ENCODE measurements around the gene CDK11A. TPM values are rescaled to one million over a fixed set of nuclear protein-coding genes. Genes with fewer than 3 reads are reported as not detected.
"Not testable (repeated sequence)": the region's sequence is repeated elsewhere in the genome, so short reads cannot be mapped to it uniquely, and the experiment has no call there.

CDK11A gene
- total RNA-seq, 1 donor from 2014 or later, result 18.3 TPM

DNA sequence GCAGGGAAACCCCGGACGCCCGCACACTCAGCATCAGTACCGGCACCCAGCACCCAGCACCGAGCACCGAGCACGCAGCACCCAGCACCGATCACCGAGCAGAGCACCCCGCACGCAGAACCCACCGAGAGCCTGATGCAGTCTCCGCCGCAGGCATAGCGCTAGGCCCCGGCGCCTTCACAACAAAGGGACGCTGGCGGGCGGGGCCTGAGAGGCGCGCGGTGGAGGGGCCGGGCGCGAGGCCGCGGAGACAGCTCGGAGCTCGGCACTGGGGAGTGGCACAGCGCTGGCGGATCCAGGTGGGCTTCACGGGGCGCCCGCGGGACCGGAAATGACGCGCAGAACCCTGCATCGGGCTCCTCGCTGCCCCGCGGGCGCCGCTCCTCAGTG, 31.8 kb downstream of the CDK11A start:
- not testable (repeated sequence) for FAIRE-seq; DNase-seq (ENCODE audit: low spot score in 2 of 2)

DNA sequence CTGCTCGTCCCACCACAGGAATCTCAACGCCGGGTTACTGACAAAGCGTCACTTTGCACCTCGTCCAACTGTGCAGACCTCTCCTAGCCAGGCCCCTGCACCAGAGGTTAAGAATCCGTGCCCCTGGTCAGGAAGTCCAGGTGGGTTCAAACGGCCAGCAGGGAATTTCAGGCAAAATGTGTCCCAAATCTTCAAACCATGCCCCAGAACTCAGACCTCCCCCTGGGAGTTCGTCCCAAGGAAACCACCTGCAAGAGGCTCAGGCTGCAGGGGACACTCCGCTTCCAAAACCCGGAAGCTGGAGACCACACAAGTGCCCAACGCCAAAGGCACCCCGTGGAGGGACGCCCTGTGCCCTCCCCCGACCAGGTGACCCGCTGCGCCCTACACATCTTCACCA, 32.7 kb downstream of the CDK11A start:
- DNase-seq (ENCODE audit: low spot score in 2 of 2); FAIRE-seq: not testable (repeated sequence)

DNA sequence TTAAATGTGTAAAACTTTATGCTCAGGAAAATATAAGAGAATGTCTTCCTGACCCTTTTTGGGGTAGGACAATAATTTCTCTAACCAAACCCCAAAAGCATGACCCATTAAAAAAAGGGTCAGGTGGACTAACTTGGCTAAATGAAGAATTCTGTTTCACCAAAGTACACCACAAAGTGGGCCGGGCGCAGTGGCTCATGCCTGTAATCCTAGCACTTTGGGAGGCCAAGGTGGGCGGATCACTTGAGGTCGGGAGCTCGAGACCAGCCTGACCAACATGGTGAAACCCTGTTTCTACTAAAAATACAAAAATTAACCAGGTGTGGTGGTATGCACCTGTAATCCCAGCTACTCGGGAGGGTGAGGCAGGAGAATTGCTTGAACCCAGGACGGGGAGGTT, 34.6 kb downstream of the CDK11A start:
- FAIRE-seq, result not testable (repeated sequence)

DNA sequence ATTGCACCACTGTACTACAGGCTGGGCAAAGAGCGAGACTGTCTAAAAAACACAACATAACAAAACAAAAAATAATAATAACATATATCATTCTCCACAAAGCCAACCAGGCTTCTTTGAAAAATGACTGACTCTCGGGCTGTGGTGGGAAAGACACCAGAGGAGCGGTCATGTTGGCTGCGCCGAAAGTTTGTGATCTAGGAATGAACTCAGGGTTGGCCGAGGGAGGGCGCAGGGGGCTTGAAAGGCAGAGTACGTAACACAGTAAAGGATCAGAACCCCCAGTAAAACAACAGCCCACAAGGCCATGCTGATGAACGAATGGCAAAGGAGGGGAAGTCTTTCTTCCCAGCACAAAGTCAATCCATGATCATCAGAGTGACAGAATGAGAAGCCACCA, 36.3 kb downstream of the CDK11A start:
- FAIRE-seq, result no peak
- no peak for DNase-seq (ENCODE audit: low spot score in 2 of 2)

More for the DNA sequence above, 34.6 kb downstream of the CDK11A start:
- DNase-seq (ENCODE audit: low spot score in 2 of 2), result not testable (repeated sequence)

DNA sequence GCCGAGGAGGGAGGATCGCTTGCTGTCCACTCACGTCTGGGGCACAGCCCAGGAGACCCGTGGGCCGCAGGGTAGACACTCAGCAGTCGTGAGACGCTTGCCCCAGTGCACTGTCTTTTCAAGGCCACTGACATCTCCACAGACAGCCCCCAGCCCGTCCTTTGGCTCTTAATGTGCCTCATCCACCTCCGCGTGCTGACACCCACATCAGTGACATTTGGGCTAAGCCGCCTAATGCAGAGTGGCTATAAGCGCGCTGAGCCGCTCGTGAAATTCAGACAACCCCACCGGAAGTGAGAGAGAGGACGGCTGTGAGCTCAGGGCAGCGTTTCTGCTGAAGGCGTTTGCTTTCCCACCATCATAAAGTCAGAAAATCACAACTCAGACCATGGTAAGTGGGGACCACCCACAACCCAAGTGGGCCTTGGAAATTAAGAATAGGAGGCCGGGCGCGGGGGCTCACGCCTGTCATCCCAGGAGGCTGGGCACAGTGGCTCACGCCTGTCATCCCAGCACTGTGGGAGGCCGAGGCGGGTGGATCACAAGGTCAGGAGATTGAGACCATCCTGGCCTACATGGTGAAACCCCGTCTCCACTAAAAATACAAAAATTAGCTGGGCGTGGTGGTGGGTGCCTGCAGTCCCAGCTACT, 40.0 kb downstream of the CDK11A start:
- DNase-seq (ENCODE audit: low spot score in 2 of 2), result no peak
- no peak for FAIRE-seq

DNA sequence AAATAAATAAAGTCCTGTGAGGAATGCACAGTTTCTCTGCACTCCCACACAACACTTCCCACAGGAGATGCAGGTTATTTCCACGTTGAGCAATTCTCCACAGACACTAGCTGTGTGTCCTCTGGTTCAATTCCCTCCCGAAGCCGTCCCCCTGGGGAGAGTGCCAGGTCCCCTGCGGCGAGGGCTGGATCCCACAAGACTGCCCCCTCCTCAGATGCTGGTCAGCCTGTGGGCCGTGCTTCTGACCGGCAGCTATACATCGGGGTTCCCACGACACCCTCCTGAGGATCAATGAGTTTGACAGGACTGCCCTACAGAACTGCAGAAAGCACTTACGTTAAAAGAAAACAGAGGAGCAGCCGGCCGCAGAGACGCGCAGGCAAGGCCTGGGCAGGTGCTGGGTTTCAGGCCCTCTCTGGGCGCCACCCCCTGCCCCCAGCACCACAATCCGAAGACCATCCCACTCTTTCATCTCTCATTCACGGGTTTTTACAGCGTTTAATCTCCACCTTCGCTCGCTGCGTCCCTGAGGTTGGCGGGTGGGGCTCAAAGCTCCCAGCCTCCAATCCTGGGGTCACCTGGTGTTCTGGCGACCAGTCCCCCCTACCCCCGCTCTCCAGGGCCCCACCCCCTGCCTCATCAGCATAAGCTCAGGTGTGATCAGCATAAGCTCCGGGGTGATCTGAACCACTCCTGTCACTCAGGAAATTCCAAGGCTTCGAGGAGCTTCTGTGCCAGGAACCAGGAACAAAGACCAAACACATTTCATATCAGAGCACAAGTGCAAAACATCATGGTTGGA, 40.9 kb downstream of the CDK11A start:
- no peak for FAIRE-seq
- DNase-seq (ENCODE audit: low spot score in 2 of 2), result no peak

DNA sequence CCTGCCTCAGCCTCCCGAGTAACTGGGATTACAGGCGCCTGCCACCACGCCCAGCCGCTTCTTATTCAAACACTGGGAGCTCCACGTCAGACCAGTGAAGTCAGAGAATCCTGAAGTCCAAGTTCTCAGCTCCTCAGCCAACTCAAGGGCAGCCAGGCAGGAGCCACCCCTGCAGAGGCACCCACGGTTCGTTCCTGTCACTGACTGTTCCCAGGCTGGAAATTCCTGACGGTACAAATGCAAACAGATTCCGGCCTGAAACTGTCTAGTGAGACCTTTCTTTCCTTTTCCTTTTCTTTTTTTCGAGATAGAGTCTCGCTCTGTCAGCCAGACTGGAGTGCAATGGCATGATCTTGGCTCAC, 43.3 kb downstream of the CDK11A start:
- FAIRE-seq (no peak), DNase-seq (ENCODE audit: low spot score in 2 of 2) (no peak)

DNA sequence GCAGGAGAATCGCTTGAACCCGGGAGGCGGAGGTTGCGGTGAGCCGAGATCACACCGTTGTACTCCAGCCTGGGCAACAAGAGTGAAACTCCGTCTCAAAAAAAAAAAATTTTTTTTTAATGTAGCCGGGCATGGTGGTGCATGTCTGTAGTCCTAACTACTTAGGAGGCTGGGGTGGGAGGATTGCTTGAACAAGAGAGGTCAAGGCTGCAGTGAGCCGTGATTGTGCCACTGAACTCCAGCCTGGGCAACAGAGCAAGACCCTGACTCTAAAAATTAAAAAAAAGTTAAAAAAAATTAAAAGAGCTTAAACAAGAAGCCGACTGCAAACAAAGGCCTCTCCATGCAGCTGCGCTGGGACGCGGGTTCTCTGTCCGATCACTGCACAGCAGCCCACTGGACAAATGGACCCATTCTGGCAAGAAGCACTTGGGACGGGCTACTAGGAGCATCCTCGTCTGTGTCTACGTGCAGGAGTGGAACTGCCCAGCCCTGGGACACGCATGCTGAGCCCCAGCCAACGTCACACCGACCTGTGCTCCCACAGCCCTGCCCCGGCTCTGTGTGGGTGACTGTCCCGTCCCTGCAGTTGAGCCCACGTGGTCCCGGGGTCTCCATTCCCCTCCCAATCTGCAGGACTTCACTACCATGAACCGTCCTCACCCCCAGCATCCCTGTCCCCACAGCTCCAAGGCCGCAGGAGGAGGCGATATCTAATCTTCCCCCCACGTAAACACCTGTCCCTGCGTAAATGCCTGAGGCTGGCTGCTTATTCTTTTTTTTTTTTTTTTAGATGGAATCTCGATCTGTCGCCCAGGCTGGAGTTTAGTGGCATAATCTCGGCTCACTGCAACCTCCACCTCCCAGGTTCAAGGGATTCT, 43.9 kb downstream of the CDK11A start:
- DNase-seq (ENCODE audit: low spot score in 2 of 2) (no peak), FAIRE-seq (no peak)

DNA sequence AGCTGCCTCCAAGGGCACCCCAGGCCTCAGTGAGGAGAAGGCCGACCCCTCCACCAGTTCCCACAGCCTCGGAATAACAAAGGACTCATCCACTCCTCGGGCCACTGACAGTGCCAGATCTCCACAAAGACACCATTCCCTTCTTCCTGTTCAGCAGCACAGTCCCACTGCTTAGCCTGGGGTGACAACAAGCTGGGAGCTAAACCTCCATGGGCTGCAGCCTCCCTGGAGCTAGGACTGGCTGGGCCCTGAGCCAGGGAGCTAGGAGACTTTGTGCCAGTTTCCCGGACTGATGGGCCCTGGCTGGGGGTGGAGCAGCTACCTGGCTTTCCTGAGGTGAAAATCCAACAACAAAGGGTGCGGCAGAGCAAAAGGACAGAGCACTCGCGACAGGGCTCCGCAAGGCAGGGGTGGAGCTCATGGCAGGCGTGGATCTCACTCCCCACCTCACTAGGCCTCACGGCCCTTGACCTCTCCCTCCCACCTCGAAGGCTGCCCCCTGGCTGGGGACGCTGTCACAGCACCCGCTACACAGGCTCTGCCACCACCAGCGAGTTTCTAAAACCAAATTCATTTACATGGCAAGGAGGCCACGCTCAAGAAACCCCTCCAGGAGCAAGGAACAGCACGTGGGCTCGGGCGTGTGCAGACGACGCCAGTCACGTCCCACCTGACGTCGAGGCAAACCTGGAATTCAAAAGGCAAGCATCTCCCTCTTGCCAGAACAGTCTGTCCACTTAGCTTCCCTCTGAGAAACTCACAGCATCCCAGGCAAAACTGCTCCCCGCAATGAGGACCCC, 45.4 kb downstream of the CDK11A start:
- no peak for DNase-seq (ENCODE audit: low spot score in 2 of 2)
- no peak for FAIRE-seq

DNA sequence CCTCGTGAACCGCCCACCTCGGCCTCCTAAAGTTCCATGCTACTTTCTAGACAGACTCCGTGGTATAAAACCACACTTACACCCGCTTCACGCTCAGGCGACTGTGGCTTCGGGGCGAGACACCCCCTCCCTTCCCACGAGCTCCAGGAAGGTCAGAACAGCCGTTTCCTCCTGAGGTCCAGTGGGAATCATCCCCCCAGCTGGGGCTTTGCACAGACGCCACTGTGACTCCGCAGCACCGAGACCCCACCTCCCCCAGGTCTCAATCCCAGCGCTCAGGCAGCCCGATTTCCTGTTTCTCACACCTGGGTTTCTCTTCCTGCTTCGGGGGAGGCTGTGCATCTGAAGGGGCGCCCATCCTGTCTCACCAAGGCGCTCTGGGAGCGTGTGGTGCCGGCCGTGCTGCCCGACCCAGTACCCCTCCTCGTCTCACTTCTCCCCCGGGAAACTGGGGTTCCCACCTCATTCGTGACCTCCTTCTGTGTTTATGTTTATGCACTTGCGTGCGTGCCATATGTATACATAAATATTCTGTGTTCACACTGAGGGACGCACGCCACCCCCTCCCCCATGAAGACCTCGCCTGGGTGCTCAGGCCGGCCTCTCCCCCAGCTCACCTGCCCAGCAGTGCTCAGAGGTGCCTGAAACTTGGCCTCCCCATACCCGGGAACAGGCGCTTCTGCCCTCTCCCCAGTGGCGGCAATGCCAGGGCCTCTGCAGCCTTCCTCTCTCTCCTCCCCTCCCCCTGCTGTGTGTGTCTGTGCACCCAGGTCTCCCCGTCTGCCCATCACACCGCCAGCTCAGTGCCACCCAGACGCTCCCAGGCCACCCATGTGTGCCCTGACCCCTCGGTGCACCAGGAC, 46.2 kb downstream of the CDK11A start:
- no peak for FAIRE-seq
- DNase-seq (ENCODE audit: low spot score in 2 of 2), result no peak

DNA sequence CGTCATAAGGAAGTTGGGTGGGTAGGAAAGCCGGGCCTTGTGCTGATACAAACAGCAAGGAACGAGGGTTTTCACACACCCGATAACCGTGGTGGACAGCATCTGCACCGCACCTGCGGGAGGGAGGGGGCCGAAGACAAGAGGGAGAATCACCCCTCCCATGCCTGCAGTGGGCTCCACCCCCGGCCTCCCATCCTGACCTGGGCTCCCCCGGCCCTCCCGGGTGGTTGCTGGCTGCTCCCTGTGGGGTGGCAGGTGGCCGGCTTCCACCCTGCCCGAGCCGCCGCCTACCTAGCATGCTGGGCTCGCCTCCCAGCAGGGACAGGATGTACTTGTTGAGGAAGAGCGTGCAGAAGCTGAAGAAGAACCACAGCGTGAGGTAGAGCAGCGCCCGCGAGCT, 48.1 kb downstream of the CDK11A start:
- not testable (repeated sequence) for DNase-seq (ENCODE audit: low spot score in 2 of 2); FAIRE-seq

DNA sequence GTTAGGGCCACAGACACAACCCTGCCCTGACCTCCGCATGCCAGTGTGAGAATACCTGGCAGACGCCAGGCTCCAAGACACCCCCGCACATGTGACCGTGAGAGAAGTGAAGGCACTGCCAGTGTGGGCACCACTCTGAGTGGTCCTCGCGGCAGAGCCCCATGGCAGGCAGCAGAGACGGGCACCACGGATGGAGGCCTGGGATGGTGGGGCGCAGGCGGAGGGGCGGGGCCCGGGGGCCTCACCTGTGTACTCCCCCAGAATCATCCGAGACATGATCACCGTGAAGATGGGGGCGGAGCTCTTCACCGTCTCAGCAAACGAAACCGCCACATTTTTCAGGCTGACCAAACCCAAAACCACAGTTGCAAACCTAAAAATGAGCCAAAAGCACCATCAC, 48.9 kb downstream of the CDK11A start:
- not testable (repeated sequence) for DNase-seq (ENCODE audit: low spot score in 2 of 2); FAIRE-seq

DNA sequence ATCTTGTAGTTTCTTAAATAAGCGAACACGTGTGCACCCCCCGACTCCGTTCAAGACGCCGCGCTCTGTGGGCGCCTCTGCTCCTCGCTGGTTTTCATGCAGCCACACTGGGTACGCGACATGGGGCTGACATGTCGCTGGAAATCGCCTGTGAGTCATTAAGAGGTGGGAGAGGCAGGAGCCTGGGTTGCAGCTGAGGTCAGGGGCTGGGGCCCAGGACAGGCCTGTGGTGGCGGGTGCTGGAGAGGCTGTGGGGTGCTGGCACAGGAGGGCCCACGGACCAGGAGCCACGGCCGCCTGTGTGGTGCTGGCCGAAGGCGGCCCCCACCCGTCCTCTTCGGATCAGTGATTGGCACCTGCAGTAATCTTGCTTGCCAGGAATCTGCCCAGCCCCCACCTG, 49.4 kb downstream of the CDK11A start:
- not testable (repeated sequence) for FAIRE-seq; DNase-seq (ENCODE audit: low spot score in 2 of 2)

DNA sequence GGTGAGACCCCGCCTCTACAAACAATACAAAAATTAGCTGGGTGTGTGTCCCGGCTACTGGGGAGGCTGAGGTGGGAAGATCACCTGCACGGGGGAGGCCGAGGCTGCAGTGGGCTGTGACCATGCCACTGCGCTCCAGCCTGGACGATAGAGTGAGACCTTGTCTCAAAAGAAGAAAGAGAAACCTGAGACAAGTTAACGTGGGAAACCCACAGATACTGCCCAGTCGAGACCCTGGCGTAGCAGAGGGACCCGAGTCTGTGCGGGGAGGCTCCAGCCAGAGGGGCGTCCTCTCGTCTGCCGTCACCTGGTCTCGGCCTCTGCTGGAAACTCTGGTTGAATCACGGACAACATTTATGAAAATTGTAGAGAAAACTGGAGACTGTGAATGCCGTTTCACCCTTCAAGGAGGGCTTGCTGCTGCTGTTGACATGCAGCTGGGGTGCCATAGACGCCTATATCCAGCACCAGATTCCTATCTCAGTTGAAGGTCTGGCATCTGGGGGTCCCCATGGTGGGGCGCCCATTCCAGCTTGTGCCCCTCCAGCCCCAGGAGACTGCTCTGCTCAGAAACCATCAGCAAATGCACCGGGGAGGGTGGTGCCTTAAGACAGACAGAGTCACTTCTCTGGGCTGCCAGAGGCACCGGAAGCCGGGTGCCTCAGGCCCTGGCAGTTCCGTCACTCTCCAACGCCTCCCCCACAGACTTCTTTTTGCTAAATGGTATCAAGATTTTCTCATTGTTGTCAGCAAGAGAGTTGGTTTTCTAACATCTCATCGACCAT, 51.8 kb downstream of the CDK11A start:
- no peak for FAIRE-seq
- DNase-seq (ENCODE audit: low spot score in 2 of 2), result peak in 1 of 2 donors; percentile 4

DNA sequence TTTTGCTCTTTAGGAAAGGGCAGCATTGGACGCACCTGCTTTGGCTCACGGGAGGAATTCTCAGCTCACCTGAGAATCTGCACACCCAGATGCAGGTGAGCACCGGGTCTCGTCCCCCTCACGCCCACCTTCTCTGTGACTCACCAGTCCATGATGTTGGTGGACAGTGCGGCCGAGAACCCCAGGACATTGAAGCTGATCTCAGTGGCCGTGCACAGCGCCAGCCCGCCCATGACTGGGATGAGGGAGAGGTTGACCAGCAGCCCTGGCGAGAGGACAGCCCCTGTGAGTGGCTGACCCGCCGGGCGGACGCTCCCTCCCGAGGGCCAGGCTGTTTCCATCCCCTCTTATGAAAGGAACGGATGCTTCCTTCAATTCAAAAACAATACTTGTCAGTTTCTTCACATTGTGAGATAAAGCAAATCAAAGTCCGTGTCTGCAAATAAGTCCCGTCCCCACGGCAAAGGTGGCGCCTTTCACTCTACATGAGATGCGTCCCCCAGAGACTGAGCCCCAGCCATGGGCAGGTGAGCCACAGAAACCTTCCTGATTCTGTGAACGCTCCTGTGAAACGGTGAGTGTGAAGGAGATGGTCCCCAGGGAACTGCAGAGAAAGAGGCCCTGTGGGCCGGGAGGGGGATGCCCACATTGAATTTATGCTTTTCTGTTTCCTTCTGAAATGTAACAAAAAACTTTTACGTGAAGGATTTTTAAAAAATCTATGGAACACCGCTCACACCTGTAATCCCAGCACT, 52.6 kb downstream of the CDK11A start:
- peak; percentile 4 to 6 for DNase-seq (ENCODE audit: low spot score in 2 of 2)
- FAIRE-seq, result no peak

DNA sequence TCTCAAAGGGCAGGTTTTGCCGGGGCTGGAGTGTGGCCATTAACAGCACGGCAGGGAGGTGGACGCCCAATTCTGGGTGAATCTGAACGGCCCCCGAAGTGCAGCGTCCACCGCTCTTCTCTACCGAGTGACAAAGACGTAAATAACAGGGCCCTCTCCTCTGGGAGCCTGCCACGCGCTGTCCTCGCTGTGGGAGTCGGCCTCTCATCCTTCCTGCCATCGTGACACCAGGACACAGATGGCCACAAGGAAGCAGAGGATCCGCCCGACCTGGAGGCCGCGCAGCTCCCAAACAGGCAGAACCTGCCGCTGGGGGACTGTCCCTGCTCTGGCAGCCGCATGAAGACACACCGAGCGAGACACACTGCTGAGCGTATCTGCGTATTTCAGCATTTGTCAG, 53.3 kb downstream of the CDK11A start:
- peak in 1 of 2 donors; percentile 3 for DNase-seq (ENCODE audit: low spot score in 2 of 2)
- FAIRE-seq, result no peak
